ENCODE measurements around the gene FNDC3B. TPM values are rescaled to one million over a fixed set of nuclear protein-coding genes. Genes with fewer than 3 reads are reported as not detected.

Gene FNDC3B
- total and polyA plus RNA-seq, 9 of the 15 experiments (the other 6 are each of a cell fraction or from before 2014, with no cell fraction given): 7.0 to 35.8 (median 16.2) TPM

- TF ChIP-seq, protein P1, sequence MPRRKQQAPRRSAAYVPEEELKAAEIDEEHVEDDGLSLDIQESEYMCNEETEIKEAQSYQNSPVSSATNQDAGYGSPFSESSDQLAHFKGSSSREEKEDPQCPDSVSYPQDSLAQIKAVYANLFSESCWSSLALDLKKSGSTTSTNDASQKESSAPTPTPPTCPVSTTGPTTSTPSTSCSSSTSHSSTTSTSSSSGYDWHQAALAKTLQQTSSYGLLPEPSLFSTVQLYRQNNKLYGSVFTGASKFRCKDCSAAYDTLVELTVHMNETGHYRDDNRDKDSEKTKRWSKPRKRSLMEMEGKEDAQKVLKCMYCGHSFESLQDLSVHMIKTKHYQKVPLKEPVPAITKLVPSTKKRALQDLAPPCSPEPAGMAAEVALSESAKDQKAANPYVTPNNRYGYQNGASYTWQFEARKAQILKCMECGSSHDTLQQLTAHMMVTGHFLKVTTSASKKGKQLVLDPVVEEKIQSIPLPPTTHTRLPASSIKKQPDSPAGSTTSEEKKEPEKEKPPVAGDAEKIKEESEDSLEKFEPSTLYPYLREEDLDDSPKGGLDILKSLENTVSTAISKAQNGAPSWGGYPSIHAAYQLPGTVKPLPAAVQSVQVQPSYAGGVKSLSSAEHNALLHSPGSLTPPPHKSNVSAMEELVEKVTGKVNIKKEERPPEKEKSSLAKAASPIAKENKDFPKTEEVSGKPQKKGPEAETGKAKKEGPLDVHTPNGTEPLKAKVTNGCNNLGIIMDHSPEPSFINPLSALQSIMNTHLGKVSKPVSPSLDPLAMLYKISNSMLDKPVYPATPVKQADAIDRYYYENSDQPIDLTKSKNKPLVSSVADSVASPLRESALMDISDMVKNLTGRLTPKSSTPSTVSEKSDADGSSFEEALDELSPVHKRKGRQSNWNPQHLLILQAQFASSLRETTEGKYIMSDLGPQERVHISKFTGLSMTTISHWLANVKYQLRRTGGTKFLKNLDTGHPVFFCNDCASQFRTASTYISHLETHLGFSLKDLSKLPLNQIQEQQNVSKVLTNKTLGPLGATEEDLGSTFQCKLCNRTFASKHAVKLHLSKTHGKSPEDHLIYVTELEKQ (CRISPR knock-in tag; IDR thresholded peaks at IDR 0.05): no peak
- TF ChIP-seq ATF1 (CRISPR knock-in tag; IDR thresholded peaks at IDR 0.05) (no peak), ATF1 (tag; IDR thresholded peaks at IDR 0.05) (peak; percentile 73), MAFG (tag; conservative IDR thresholded peaks at IDR 0.05) (peak; percentile 61), LEF1 (IDR thresholded peaks at IDR 0.05) (peak; percentile 82), WHSC1 (IDR thresholded peaks at IDR 0.05; ENCODE audit: low read length) (no peak), NFE2 (IDR thresholded peaks at IDR 0.05; ENCODE audit: low read depth) (peak; percentile 54; the same call in 1 of the 2 replicates), ZBTB33 (CRISPR knock-in tag; IDR thresholded peaks at IDR 0.05) (no peak), NR2C2 (CRISPR knock-in tag; IDR thresholded peaks at IDR 0.05) (no peak), NR2C2 (tag; IDR thresholded peaks at IDR 0.05) (peak; percentile 76), ZKSCAN8 (CRISPR knock-in tag; IDR thresholded peaks at IDR 0.05) (no peak), LCOR (CRISPR knock-in tag; IDR thresholded peaks at IDR 0.05) (peak; percentile 63; the same call in 1 of the 2 replicates), GATA2 (CRISPR knock-in tag; IDR thresholded peaks at IDR 0.05) (peak; percentile 88), KLF6 (CRISPR knock-in tag; IDR thresholded peaks at IDR 0.05; ENCODE audit: borderline replicate concordance) (no peak), MAZ (CRISPR knock-in tag; conservative IDR thresholded peaks at IDR 0.05 in 1 of 2, IDR thresholded peaks at IDR 0.05 in 1 of 2) (peak in 1 of 2 experiments; percentile 80; a peak in 2 of 4 replicates), ZC3H4 (CRISPR knock-in tag; IDR thresholded peaks at IDR 0.05; ENCODE audit: borderline replicate concordance) (no peak), MCM3 (IDR thresholded peaks at IDR 0.05) (no peak)
- TF ChIP-seq, protein P2, sequence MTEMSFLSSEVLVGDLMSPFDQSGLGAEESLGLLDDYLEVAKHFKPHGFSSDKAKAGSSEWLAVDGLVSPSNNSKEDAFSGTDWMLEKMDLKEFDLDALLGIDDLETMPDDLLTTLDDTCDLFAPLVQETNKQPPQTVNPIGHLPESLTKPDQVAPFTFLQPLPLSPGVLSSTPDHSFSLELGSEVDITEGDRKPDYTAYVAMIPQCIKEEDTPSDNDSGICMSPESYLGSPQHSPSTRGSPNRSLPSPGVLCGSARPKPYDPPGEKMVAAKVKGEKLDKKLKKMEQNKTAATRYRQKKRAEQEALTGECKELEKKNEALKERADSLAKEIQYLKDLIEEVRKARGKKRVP (CRISPR knock-in tag; IDR thresholded peaks at IDR 0.05): peak; percentile 84
- TF ChIP-seq, protein P3, sequence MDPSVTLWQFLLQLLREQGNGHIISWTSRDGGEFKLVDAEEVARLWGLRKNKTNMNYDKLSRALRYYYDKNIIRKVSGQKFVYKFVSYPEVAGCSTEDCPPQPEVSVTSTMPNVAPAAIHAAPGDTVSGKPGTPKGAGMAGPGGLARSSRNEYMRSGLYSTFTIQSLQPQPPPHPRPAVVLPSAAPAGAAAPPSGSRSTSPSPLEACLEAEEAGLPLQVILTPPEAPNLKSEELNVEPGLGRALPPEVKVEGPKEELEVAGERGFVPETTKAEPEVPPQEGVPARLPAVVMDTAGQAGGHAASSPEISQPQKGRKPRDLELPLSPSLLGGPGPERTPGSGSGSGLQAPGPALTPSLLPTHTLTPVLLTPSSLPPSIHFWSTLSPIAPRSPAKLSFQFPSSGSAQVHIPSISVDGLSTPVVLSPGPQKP (CRISPR knock-in tag; IDR thresholded peaks at IDR 0.05): no peak
- TF ChIP-seq, protein P4, sequence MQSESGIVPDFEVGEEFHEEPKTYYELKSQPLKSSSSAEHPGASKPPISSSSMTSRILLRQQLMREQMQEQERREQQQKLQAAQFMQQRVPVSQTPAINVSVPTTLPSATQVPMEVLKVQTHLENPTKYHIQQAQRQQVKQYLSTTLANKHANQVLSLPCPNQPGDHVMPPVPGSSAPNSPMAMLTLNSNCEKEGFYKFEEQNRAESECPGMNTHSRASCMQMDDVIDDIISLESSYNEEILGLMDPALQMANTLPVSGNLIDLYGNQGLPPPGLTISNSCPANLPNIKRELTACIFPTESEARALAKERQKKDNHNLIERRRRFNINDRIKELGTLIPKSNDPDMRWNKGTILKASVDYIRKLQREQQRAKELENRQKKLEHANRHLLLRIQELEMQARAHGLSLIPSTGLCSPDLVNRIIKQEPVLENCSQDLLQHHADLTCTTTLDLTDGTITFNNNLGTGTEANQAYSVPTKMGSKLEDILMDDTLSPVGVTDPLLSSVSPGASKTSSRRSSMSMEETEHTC (IDR thresholded peaks at IDR 0.05): peak; percentile 93
Observed at GRCh38 chr3:172129850-172130716, 90.7 kb downstream of the FNDC3B start (continued).
